HCT116 (cell line): ENCODE data around the gene MIEN1.
"Not testable (repeated sequence)": the region's sequence is repeated elsewhere in the genome, so short reads cannot be mapped to it uniquely, and the experiment has no call there.

Source experiments
- EZH2phosphoT487 ChIP-seq: fragments of 200-600 bp; IDR thresholded peaks from 2 replicates; pipeline ENCODE4 v1.6.1; 2018; ENCODE audit warnings: antibody characterized with exemption, borderline replicate concordance
- FOSL1 ChIP-seq: IDR thresholded peaks from 2 replicates; pipeline ENCODE4 v1.6.1; 2012; ENCODE audit warnings: low read depth
- POLR2A ChIP-seq: IDR thresholded peaks from 2 replicates; pipeline ENCODE4 v1.7.0; 2011; ENCODE audit warnings: borderline replicate concordance; ENCODE audit not compliant: insufficient read depth, insufficient read length; ENCODE audit errors: extremely low read depth
- RAD21 ChIP-seq: IDR thresholded peaks from 2 replicates; pipeline ENCODE4 v1.6.1; 2012; ENCODE audit warnings: low read depth, mild to moderate bottlenecking
- TF ChIP-seq, protein P1 (sequence below), 3 experiments: fragments of 200-600 bp in 1 of 3; sonication (generic) in 1 of 3; IDR thresholded peaks in 2 of 3; conservative IDR thresholded peaks in 1 of 3; 2 replicates each; pipeline ENCODE4 v1.5.1; 2012 to 2017; ENCODE audit warnings: low read depth in 2 of 3, low read length in 2 of 3, antibody characterized with exemption in 1 of 3, borderline replicate concordance in 1 of 3, control low read depth in 1 of 3, mild to moderate bottlenecking in 1 of 3, mixed read lengths in 1 of 3, mixed run types in 1 of 3, moderate library complexity in 1 of 3; ENCODE audit not compliant: insufficient read depth in 1 of 3
- TF ChIP-seq, protein P2 (sequence below): IDR thresholded peaks from 2 replicates; pipeline ENCODE4 v1.6.1; 2011; ENCODE audit warnings: mild to moderate bottlenecking, low read length, moderate library complexity; ENCODE audit not compliant: insufficient replicate concordance; ENCODE audit errors: extremely low read depth
- TF ChIP-seq, protein P3 (sequence below): IDR thresholded peaks from 2 replicates; pipeline ENCODE4 v1.6.1; 2012; ENCODE audit warnings: low read depth

DNA sequence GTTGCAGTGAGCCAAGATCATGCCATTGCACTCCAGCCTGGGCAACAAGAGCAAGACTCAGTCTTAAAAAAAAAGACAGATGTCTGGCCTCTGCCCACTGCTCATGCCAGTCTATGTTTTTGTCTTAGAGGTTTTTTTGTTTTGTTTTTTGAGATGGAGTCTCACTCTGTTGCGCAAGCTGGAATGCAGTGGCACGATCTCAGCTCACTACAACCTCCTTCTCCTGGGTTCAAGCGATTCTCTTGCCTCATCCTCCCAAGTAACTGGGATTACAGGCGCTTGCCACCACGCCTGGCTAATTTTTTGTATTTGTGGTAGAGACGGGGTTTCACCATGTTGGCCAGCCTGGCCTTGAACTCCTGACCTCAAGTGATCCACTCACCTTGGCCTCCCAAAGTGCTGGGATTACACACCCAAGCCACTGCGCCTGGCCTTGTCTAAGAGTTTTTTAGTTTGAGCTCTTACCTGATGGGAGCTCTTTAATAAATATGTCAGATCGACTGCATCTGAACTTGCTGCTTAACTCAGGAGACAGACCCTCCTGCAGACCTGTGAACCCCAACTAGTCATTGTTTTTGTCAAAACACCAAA, 18.2 kb upstream of the MIEN1 start:
- TF ChIP-seq, protein P1, sequence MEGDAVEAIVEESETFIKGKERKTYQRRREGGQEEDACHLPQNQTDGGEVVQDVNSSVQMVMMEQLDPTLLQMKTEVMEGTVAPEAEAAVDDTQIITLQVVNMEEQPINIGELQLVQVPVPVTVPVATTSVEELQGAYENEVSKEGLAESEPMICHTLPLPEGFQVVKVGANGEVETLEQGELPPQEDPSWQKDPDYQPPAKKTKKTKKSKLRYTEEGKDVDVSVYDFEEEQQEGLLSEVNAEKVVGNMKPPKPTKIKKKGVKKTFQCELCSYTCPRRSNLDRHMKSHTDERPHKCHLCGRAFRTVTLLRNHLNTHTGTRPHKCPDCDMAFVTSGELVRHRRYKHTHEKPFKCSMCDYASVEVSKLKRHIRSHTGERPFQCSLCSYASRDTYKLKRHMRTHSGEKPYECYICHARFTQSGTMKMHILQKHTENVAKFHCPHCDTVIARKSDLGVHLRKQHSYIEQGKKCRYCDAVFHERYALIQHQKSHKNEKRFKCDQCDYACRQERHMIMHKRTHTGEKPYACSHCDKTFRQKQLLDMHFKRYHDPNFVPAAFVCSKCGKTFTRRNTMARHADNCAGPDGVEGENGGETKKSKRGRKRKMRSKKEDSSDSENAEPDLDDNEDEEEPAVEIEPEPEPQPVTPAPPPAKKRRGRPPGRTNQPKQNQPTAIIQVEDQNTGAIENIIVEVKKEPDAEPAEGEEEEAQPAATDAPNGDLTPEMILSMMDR (IDR thresholded peaks at IDR 0.05 in 2 of 3, conservative IDR thresholded peaks at IDR 0.05 in 1 of 3; ENCODE audit: borderline replicate concordance in 1 of 3, insufficient read depth in 1 of 3, low read depth in 2 of 3, low read length in 2 of 3): not testable (repeated sequence)
- TF ChIP-seq, protein P2, sequence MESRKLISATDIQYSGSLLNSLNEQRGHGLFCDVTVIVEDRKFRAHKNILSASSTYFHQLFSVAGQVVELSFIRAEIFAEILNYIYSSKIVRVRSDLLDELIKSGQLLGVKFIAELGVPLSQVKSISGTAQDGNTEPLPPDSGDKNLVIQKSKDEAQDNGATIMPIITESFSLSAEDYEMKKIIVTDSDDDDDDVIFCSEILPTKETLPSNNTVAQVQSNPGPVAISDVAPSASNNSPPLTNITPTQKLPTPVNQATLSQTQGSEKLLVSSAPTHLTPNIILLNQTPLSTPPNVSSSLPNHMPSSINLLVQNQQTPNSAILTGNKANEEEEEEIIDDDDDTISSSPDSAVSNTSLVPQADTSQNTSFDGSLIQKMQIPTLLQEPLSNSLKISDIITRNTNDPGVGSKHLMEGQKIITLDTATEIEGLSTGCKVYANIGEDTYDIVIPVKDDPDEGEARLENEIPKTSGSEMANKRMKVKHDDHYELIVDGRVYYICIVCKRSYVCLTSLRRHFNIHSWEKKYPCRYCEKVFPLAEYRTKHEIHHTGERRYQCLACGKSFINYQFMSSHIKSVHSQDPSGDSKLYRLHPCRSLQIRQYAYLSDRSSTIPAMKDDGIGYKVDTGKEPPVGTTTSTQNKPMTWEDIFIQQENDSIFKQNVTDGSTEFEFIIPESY: not testable (repeated sequence)
- TF ChIP-seq, protein P3, sequence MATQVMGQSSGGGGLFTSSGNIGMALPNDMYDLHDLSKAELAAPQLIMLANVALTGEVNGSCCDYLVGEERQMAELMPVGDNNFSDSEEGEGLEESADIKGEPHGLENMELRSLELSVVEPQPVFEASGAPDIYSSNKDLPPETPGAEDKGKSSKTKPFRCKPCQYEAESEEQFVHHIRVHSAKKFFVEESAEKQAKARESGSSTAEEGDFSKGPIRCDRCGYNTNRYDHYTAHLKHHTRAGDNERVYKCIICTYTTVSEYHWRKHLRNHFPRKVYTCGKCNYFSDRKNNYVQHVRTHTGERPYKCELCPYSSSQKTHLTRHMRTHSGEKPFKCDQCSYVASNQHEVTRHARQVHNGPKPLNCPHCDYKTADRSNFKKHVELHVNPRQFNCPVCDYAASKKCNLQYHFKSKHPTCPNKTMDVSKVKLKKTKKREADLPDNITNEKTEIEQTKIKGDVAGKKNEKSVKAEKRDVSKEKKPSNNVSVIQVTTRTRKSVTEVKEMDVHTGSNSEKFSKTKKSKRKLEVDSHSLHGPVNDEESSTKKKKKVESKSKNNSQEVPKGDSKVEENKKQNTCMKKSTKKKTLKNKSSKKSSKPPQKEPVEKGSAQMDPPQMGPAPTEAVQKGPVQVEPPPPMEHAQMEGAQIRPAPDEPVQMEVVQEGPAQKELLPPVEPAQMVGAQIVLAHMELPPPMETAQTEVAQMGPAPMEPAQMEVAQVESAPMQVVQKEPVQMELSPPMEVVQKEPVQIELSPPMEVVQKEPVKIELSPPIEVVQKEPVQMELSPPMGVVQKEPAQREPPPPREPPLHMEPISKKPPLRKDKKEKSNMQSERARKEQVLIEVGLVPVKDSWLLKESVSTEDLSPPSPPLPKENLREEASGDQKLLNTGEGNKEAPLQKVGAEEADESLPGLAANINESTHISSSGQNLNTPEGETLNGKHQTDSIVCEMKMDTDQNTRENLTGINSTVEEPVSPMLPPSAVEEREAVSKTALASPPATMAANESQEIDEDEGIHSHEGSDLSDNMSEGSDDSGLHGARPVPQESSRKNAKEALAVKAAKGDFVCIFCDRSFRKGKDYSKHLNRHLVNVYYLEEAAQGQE: not testable (repeated sequence)
- TF ChIP-seq EZH2phosphoT487, POLR2A, FOSL1, RAD21: not testable (repeated sequence)
